GM20431 (cell line): Measurements from ENCODE around the gene EPHA3.

Source experiments
- in situ Hi-C: fragments of 300-500 bp; cut with MseI, MboI; formaldehyde crosslinking; loops from one replicate; pipeline ENCODE4 v1.15.0; 2020; ENCODE audit warnings: low sequenced_read_pairs; ENCODE audit not compliant: unreplicated experiment

EPHA3 gene

GRCh38 chr3:89270201-89270600 lies 162.8 kb downstream of the EPHA3 start:
- in situ Hi-C loops: no loop called here

GRCh38 chr3:89275001-89275400 lies 167.6 kb downstream of the EPHA3 start:
- in situ Hi-C loops: no loop called here

- in situ Hi-C loops: no loop called here
Observed at GRCh38 chr3:89276116-89276515, 168.7 kb downstream of the EPHA3 start.

GRCh38 chr3:89278302-89279025 lies 171.0 kb downstream of the EPHA3 start:
- in situ Hi-C loops: no loop called here

GRCh38 chr3:89280301-89280700 lies 172.9 kb downstream of the EPHA3 start:
- in situ Hi-C loops: no loop called here

GRCh38 chr3:89280822-89281365 lies 173.5 kb downstream of the EPHA3 start:
- in situ Hi-C loops: no loop called here

- in situ Hi-C loops: no loop called here
Observed at GRCh38 chr3:89287902-89288508, 180.6 kb downstream of the EPHA3 start.

GRCh38 chr3:89289574-89290190 lies 182.3 kb downstream of the EPHA3 start:
- in situ Hi-C loops: no loop called here

GRCh38 chr3:89297199-89297598 lies 189.8 kb downstream of the EPHA3 start:
- in situ Hi-C loops: no loop called here

- in situ Hi-C loops: no loop called here
Observed at GRCh38 chr3:89300526-89300925, 193.1 kb downstream of the EPHA3 start.

- in situ Hi-C loops: no loop called here
Observed at GRCh38 chr3:89300981-89301380, 193.6 kb downstream of the EPHA3 start.

- in situ Hi-C loops: no loop called here
Observed at GRCh38 chr3:89303701-89304100, 196.3 kb downstream of the EPHA3 start.

- in situ Hi-C loops: no loop called here
Observed at GRCh38 chr3:89306540-89306939, 199.1 kb downstream of the EPHA3 start.

- in situ Hi-C loops: no loop called here
Observed at GRCh38 chr3:89311581-89311980, 204.2 kb downstream of the EPHA3 start.

- in situ Hi-C loops: no loop called here
Observed at GRCh38 chr3:89312141-89312540, 204.7 kb downstream of the EPHA3 start.

GRCh38 chr3:89314454-89315098 lies 207.2 kb downstream of the EPHA3 start:
- in situ Hi-C loops: no loop called here

- in situ Hi-C loops: no loop called here
Observed at GRCh38 chr3:89315750-89316470, 208.5 kb downstream of the EPHA3 start.

- in situ Hi-C loops: no loop called here
Observed at GRCh38 chr3:89320186-89320585, 212.8 kb downstream of the EPHA3 start.

- in situ Hi-C loops: no loop called here
Observed at GRCh38 chr3:89326997-89327396, 219.6 kb downstream of the EPHA3 start.

GRCh38 chr3:89332386-89332785 lies 225.0 kb downstream of the EPHA3 start:
- in situ Hi-C loops: no loop called here
